Karpas-422 (cell line): Measurements from ENCODE around the gene PDGFD. TPM values are rescaled to one million over a fixed set of nuclear protein-coding genes. Genes with fewer than 3 reads are reported as not detected.

Experiments used
- DNase-seq: peaks from one replicate; pipeline ENCODE4 v3.0.0-alpha.2; 2015
- H2AFZ ChIP-seq: fragments of 200-600 bp; sonication (generic); 2 replicates; pipeline ENCODE4 v1.6.1; 2014; ENCODE audit warnings: antibody characterized with exemption, low read length, mixed read lengths
- H3K27ac ChIP-seq: fragments of 200-600 bp; sonication (generic); 2 replicates; pipeline ENCODE4 v1.5.1; 2014; ENCODE audit warnings: mild to moderate bottlenecking, low read length, moderate library complexity
- H3K27me3 ChIP-seq: fragments of 200-600 bp; sonication (generic); 2 replicates; pipeline ENCODE4 v1.6.1; 2014; ENCODE audit warnings: low read length, mixed read lengths
- H3K36me3 ChIP-seq: fragments of 200-600 bp; sonication (generic); 2 replicates; pipeline ENCODE4 v1.6.1; 2014; ENCODE audit warnings: low read length, mixed read lengths; ENCODE audit not compliant: insufficient read depth
- H3K4me1 ChIP-seq: fragments of 200-600 bp; sonication (generic); 2 replicates; pipeline ENCODE4 v1.6.1; 2014; ENCODE audit warnings: mild to moderate bottlenecking, low read length, mixed read lengths
- H3K4me2 ChIP-seq: fragments of 200-600 bp; sonication (generic); 2 replicates; pipeline ENCODE4 v1.6.1; 2014; ENCODE audit warnings: low read length, low read depth, mild to moderate bottlenecking; ENCODE audit not compliant: poor library complexity, severe bottlenecking
- H3K4me3 ChIP-seq: fragments of 200-600 bp; sonication (generic); 2 replicates; pipeline ENCODE4 v1.5.1; 2014; ENCODE audit warnings: mild to moderate bottlenecking, antibody characterized with exemption, low read length, mixed read lengths
- H3K79me2 ChIP-seq: fragments of 200-600 bp; sonication (generic); 2 replicates; pipeline ENCODE4 v1.6.1; 2014; ENCODE audit warnings: mild to moderate bottlenecking, low read length, mixed read lengths
- H3K9ac ChIP-seq: fragments of 200-600 bp; sonication (generic); 2 replicates; pipeline ENCODE4 v1.6.0; 2014; ENCODE audit warnings: low read length
- H3K9me2 ChIP-seq: fragments of 200-600 bp; sonication (generic), shearing (Covaris generic); replicated peaks from 2 replicates; pipeline ENCODE4 v1.6.0; 2014; ENCODE audit warnings: mild to moderate bottlenecking, low read length, moderate library complexity; ENCODE audit not compliant: insufficient read depth
- H3K9me3 ChIP-seq: fragments of 300-700, 200-600 bp; sonication (generic); 2 replicates; pipeline ENCODE4 v1.6.1; 2014; ENCODE audit warnings: low read length, mixed read lengths
- H4K20me1 ChIP-seq: fragments of 200-600 bp; sonication (generic); 2 replicates; pipeline ENCODE4 v1.6.1; 2014; ENCODE audit warnings: mild to moderate bottlenecking, antibody characterized with exemption, low read length, low read depth; ENCODE audit not compliant: insufficient read depth
- total RNA-seq: library from RNA; depleted of rRNA; stranded (reverse); fragments of >200 nt; shearing (Covaris generic); gene quantifications from 2 replicates; pipeline ENCODE4 v1.2.3, GENCODE V29; 2014; ENCODE audit warnings: low replicate concordance

The PDGFD gene
- total RNA-seq, 1 experiment from 2014 or later, result 360 TPM

DNA sequence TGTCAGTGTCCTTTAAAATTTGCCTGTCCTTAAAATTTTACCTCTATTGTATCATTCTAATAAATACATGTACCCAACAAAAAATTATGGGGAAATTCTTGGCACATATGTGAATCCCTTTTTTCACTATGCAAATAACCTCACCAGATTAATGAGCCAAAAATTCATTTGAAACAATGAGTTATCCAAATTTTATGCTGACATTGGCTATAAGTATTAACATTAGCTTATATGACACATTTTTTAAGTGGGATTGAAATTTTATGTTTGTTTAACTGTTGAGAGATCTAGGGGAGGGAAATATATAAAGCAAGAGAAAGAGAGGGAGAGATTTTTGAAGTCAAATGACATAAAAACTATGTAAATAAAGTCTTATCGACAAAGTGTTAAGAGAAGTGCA lies 11.8 kb upstream of the PDGFD start:
- Histone ChIP-seq H3K4me1 (peaks cover 18% of the 10 kb centered on the region), H3K9ac (no peak overlapping the region), H3K9me2 (peaks cover 5% of the 10 kb centered on the region; the same call in 1 of the 2 replicates), H3K79me2 (no peaks in the 10 kb centered on the region), H3K36me3 (no peaks in the 10 kb centered on the region), H3K27ac (no peak overlapping the region), H4K20me1 (no peaks in the 10 kb centered on the region), H3K27me3 (no peaks in the 10 kb centered on the region), H3K9me3 (no peaks in the 10 kb centered on the region), H3K4me3 (no peak overlapping the region), H3K4me2 (no peak overlapping the region), H2AFZ (no peak overlapping the region)
- DNase-seq, result no peak

DNA sequence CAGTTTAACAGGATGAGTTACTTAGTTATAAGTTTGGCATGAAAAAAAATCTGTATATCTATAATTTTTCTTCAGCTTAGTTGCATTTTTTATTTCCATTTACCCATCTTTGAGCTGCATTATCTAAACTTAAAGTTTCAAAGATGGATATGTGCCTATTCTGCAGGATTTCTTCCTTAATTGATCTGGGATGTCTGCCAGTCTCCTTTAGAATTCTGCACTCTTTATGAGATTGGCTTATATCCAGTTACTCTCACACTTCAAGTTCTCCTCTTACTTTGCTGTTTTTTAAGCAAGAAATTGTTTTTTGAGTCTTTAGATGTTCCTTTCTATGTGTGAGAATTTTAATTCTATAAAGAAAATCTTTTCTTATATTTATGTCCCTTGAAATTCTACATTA lies 5.1 kb upstream of the PDGFD start:
- no peaks in the 10 kb centered on the region for H3K79me2 ChIP-seq
- H3K4me1 ChIP-seq, result peaks cover 20% of the 10 kb centered on the region
- H3K4me3 ChIP-seq, result no peak overlapping the region
- no peaks in the 10 kb centered on the region for H4K20me1 ChIP-seq
- no peak overlapping the region for H3K9ac ChIP-seq
- H3K4me2 ChIP-seq, result no peak overlapping the region
- no peaks in the 10 kb centered on the region for H3K27me3 ChIP-seq
- no peak for DNase-seq
- no peaks in the 10 kb centered on the region for H3K36me3 ChIP-seq
- no peak overlapping the region for H2AFZ ChIP-seq
- no peaks in the 10 kb centered on the region for H3K9me3 ChIP-seq
- H3K27ac ChIP-seq, result no peak overlapping the region
- H3K9me2 ChIP-seq, result peaks cover 5% of the 10 kb centered on the region; the same call in 1 of the 2 replicates

DNA sequence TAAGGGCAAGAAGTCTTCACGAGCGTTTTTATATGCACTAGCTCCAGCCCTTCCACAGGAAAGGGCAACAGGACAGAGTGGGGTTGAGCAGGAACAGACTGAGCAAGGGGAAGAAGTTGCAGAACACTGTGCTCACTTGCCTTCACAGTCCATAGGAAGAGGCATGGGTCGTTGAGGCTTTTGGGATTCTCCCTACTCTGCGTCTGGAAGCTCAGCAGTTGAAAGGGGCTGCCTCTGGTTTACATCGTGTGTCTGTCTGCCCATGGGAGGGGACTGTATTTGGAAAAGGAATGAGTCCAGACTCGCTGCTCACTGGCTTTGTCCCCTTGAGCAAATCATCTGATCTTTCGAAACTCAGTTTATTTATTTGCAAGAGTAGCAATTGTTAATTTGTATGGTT lies 1.1 kb upstream of the PDGFD start:
- no peak overlapping the region for H2AFZ ChIP-seq
- H4K20me1 ChIP-seq, result no peaks in the 10 kb centered on the region
- no peaks in the 10 kb centered on the region for H3K9me3 ChIP-seq
- peaks cover 38% of the 10 kb centered on the region for H3K79me2 ChIP-seq
- H3K4me2 ChIP-seq, result peak overlapping the region; percentile 73
- no peaks in the 10 kb centered on the region for H3K9me2 ChIP-seq
- peaks cover 29% of the 10 kb centered on the region for H3K4me1 ChIP-seq
- H3K36me3 ChIP-seq, result peaks cover 16% of the 10 kb centered on the region; the same call in 1 of the 2 replicates
- H3K27me3 ChIP-seq, result no peaks in the 10 kb centered on the region
- no peak for DNase-seq
- H3K4me3 ChIP-seq, result no peak overlapping the region
- H3K27ac ChIP-seq, result no peak overlapping the region
- H3K9ac ChIP-seq, result peak overlapping the region; percentile 87; the same call in 1 of the 2 replicates

DNA sequence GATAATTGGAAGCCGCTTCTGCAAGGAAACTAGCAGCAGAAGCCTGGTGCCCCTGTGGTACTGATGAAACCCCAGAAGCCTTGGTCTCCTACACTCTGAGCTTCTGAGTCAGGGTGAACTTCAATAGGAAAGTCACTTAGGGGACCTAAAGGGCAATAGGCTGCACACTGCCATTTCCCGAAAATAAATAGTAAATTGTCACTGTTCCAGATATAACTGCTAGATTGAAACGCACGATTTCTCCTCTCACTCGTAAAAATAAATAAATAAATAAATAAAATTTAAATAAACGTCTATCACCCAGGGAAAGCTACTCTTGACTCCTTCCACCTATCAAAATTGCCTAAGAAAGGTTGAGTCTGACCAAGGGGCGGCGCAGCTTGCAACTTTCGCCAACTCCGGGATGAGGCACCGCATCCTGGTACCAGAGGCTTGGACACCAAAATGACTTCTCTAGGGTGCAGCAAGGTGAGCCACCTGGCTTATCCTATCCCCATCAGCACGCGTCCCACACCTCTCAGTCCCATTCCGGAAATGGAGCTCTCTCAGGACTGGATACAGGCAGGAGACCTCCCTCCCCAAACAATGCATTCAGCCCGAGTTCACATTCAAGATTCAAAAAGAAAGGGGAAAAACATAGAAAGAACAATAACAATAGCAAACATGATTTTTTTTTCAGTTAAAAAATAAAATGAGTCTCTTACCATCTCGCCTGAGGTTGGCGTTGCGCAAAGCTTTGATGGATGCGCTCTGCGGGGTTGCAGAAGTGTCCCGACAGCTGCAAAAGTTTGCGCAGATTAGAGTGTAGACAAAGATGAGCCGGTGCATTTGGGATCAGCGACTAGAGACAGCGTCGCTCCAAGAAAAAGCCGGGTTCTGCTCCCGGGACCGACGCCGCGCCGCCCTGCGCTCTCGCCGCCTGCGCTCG lies 583 bp downstream of the PDGFD start:
- no peaks in the 10 kb centered on the region for H3K9me2 ChIP-seq
- peaks cover 54% of the 10 kb centered on the region for H3K79me2 ChIP-seq
- H4K20me1 ChIP-seq, result no peaks in the 10 kb centered on the region; the same call in 1 of the 2 replicates
- no peaks in the 10 kb centered on the region for H3K27me3 ChIP-seq
- peak overlapping the region; percentile 84 for H3K27ac ChIP-seq
- H3K9me3 ChIP-seq, result no peaks in the 10 kb centered on the region
- H3K4me3 ChIP-seq, result peak overlapping the region; percentile 88
- peak overlapping the region; percentile 87 for H3K9ac ChIP-seq
- H3K4me1 ChIP-seq, result peaks cover 46% of the 10 kb centered on the region
- DNase-seq, result peak; percentile 95
- H2AFZ ChIP-seq, result peak overlapping the region; percentile 92
- peaks cover 28% of the 10 kb centered on the region for H3K36me3 ChIP-seq
- H3K4me2 ChIP-seq, result peak overlapping the region; percentile 73

DNA sequence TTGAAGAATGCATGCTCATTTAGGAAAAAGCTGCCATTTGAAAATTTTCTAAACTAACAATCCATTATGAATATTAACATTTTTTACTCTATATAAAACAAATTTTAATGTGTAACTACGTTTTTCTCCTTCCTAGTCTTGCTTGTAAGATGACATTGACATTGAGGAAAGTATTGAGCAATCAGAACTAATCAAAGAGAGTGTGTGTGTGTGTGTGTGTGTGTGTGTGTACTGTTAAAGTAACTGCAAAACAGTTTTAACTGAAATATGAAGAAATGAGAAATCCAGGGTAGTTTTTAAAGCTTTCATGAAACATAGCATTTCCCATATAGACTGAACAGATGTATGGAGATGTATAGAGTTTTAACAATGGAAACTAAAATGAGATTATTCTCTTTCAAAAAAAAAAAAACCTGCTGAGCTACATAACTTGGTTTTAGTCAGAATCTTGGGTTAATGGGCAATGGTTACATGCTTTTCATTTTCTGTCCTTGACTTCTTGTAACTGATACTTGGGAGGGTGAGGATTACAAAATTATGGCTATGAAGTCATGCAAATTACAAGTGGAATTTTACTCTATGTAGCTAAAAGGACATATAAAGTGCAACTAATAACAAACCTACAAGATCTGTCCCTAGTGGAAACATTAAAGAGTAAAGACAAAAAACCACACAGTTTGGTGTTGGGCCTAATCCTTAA lies 2.0 kb downstream of the PDGFD start:
- Histone ChIP-seq H3K4me3 (peak overlapping the region; percentile 88), H3K9ac (peak overlapping the region; percentile 87), H3K27ac (peak overlapping the region; percentile 84), H3K36me3 (peaks cover 43% of the 10 kb centered on the region), H3K27me3 (no peaks in the 10 kb centered on the region), H3K4me2 (peak overlapping the region; percentile 73), H3K79me2 (peaks cover 69% of the 10 kb centered on the region), H3K9me2 (no peaks in the 10 kb centered on the region), H4K20me1 (peaks cover 10% of the 10 kb centered on the region), H3K4me1 (peaks cover 60% of the 10 kb centered on the region), H3K9me3 (no peaks in the 10 kb centered on the region), H2AFZ (no peak overlapping the region)
- DNase-seq, result peak; percentile 80

DNA sequence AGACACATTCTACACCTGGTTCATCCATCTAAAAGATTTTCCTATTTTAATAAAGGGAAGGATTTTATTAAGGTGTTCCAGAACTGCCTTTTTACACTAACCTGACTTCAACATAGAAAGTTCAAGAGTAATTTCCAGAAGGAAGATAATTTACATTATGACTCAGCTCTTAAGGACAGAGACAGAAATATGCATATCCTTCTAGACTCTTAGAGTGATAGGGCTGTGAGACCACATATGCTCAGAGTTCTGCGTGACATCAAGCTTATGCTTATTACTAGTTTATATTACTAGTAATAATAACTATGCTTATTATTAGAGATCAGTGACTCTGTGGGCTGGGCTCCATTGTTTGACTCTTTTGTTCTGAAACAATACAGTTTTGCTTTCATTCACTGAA lies 4.6 kb downstream of the PDGFD start:
- no peaks in the 10 kb centered on the region for H3K27me3 ChIP-seq
- H3K4me3 ChIP-seq, result peak overlapping the region; percentile 88
- H3K4me1 ChIP-seq, result peaks cover 80% of the 10 kb centered on the region
- H3K4me2 ChIP-seq, result peak overlapping the region; percentile 73
- peak overlapping the region; percentile 84 for H3K27ac ChIP-seq
- H3K9me2 ChIP-seq, result no peaks in the 10 kb centered on the region
- peaks cover 50% of the 10 kb centered on the region for H3K36me3 ChIP-seq
- no peak overlapping the region for H2AFZ ChIP-seq
- peaks cover 94% of the 10 kb centered on the region for H3K79me2 ChIP-seq
- peaks cover 25% of the 10 kb centered on the region for H4K20me1 ChIP-seq
- no peaks in the 10 kb centered on the region for H3K9me3 ChIP-seq
- DNase-seq, result peak; percentile 73
- peak overlapping the region; percentile 87 for H3K9ac ChIP-seq

DNA sequence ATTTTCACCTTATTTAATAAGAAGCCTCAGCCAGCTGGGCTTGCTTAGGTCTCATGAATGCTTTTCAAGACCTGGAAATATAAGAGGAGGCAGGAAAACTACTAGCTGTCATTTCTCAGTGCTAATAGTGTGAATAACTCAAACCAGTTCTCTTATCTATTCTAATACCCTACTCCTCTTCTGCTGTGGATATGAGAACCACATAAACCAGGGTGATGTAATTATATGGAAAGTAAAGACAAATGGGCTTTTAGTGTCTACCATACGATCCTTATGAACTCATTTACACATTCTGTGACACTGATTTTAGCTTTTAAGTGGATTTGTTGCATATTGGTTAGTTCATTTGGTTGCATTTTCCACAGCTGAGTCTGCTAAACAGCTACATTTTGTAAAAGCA lies 8.6 kb downstream of the PDGFD start:
- Histone ChIP-seq H3K79me2 (peaks cover 100% of the 10 kb centered on the region), H3K4me2 (peak overlapping the region; percentile 74), H3K9me3 (no peaks in the 10 kb centered on the region), H2AFZ (no peak overlapping the region), H3K9me2 (no peaks in the 10 kb centered on the region), H3K36me3 (peaks cover 54% of the 10 kb centered on the region), H3K4me3 (peak overlapping the region; percentile 51), H3K9ac (peak overlapping the region; percentile 32), H3K27ac (peak overlapping the region; percentile 86), H4K20me1 (peaks cover 35% of the 10 kb centered on the region), H3K27me3 (no peaks in the 10 kb centered on the region), H3K4me1 (peaks cover 99% of the 10 kb centered on the region)
- DNase-seq, result peak; percentile 73

DNA sequence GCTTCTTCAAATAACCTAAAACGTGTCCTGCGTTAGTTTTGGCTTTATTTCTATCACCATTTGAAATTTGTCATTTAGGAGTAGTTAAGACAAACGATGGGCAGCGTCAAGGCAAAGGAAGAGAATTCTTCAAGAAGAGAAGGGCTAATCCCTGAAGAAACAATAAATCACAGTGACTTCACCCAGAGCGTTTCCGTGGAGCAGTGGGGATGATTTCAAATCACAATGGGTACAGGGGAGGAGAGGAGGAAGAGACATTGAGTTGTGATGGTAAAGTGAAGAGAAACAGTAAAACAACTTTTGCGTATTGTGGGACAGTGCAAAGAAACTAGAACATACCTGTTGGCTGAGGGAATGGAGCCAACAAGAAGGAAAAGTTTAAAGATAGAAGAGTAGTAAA lies 9.7 kb downstream of the PDGFD start:
- H3K27me3 ChIP-seq, result no peaks in the 10 kb centered on the region
- peak overlapping the region; percentile 74 for H3K4me2 ChIP-seq
- H3K9ac ChIP-seq, result peak overlapping the region; percentile 32
- H2AFZ ChIP-seq, result no peak overlapping the region
- peak overlapping the region; percentile 86 for H3K27ac ChIP-seq
- DNase-seq, result peak; percentile 61
- no peaks in the 10 kb centered on the region for H3K9me3 ChIP-seq
- H3K9me2 ChIP-seq, result no peaks in the 10 kb centered on the region
- H3K79me2 ChIP-seq, result peaks cover 100% of the 10 kb centered on the region
- H3K36me3 ChIP-seq, result peaks cover 58% of the 10 kb centered on the region
- peaks cover 97% of the 10 kb centered on the region for H3K4me1 ChIP-seq
- peak overlapping the region; percentile 51 for H3K4me3 ChIP-seq
- H4K20me1 ChIP-seq, result peaks cover 35% of the 10 kb centered on the region
